Stimulated activated CD8-positive, alpha-beta memory T cell treated with anti-CD3 and anti-CD28 coated beads, Interleukin-12 subunit alpha, Interleukin-12 subunit beta, amount 100 ng/mL, for 24 hours (primary cell): Measurements from ENCODE around the gene OR4E1.
"Not testable (repeated sequence)": the region's sequence is repeated elsewhere in the genome, so short reads cannot be mapped to it uniquely, and the experiment has no call there.

Experiments used
- DNase-seq: peaks from one replicate; pipeline ENCODE4 v3.0.0-alpha.2; 2020; ENCODE audit errors: extremely low read depth

Gene OR4E1

GRCh38 chr14:21653331-21653885, 20.2 kb downstream of the OR4E1 start, which contains the start of gene OR4E2:
Gene OR4E2 (plus strand): TSS chr14:21653835. CDS start chr14:21665083, 11,248 bp downstream.
- DNase-seq, result no peak

DNA sequence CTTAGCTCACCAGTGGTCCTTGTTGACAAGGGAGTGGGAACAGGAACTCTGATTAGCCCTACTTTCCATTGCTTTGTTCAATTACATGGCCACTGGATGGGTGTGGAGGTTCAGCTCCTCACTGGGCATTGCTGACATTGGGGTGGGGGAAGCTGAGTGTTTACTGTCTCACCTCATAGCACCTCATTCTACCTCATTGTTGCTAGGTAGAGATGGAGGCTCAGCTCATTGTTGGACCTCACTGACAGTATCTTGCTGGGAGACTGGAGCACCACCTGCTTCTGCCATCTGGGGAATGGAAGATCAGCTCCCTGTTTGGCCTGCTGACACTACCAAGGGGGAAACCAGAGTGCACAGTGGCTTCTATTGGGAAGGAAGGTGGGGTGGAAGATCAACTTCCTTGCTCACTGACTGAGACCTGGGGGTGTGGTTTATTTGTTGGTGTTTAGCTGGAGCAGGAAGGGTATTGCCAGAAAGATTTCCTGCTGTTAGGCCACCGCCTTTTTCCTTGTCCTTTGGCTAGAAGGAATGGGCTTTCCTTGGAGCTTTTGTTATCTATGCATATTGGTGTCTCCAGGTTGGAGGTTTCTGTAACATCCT, 21.3 kb downstream of the OR4E1 start:
- no peak for DNase-seq

DNA sequence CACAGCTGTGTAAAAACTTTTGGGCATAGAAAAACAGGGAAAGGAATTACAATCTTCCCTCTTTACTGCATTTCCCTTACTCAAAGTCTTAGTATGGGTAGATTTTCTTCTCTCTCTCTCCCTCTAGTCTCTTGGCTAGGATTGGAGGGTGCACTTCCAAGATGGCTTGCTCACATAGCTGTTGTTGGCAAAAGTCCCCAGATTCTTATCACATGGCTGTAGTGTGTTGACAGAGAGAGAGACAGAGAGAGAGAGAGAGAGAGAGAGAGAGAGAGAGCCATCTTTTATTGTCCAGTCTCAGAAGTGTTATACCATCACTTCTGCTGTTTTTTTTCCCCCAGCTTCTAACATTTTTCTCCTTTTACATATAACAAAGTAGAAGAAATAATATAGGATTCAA, 26.2 kb downstream of the OR4E1 start:
- DNase-seq, result no peak

GRCh38 chr14:21643407-21643806, 30.2 kb downstream of the OR4E1 start:
- no peak for DNase-seq

GRCh38 chr14:21642683-21643082, 30.9 kb downstream of the OR4E1 start:
- no peak for DNase-seq

DNA sequence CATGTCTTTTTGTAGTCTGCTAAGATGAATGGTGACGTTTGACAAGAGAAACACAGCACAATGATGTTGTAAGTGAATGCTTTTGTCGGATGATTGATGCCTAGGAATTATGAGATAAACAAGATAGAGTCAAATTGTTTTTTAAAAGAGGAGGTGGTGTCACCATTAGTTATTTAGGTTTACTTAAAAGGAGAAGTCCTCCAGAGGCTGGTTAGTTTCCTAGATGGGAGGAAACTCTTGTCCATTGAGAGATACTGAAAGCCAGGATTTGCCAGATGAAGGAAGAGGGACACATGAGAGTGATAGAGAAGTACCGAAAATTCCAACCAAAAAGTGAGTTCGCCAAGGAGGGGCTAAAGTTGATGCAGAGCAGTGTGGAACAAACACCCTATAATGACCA, 38.8 kb downstream of the OR4E1 start, which contains the start of gene OR10G2:
OR10G2 (minus strand) TSS at position 101 of the 400 bp plus-strand sequence; CDS start at position 3, 98 bp downstream.
- DNase-seq, result no peak

- DNase-seq, result no peak
Measured at GRCh38 chr14:21631084-21631483, 42.5 kb downstream of the OR4E1 start.

DNA sequence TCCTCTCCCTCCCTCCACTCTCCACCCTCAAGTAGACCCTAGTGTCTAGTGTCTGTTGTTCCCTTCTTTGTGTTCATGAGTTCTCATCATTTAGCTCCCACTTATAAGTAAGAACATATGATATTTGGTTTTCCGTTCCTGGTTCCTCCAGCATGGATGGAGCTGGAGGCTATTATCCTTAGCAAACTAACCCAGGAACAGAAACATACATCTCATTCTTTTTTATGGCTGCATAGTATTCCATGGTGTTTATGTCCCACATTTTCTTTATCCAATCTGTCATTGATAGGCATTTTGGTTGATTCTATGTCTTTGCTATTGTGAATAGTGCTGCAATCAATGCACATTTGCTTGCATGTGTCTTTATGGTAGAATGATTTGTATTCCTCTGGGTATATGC, 43.1 kb downstream of the OR4E1 start:
- DNase-seq, result not testable (repeated sequence)

- no peak for DNase-seq
Measured at GRCh38 chr14:21626491-21627230, 47.0 kb downstream of the OR4E1 start.
